GM03348 (cell line): ENCODE results near the gene PRDM5.
A peak's percentile ranks its signal among the peaks of the same experiment; 100 is the strongest.

ENCODE experiments used
- DNase-seq: peaks from one replicate; pipeline ENCODE4 v3.0.0; 2012; ENCODE audit warnings: low spot score

PRDM5 gene

GRCh38 chr4:120855307-120856001 is 67.1 kb downstream of the PRDM5 start:
- DNase-seq, result no peak

DNA sequence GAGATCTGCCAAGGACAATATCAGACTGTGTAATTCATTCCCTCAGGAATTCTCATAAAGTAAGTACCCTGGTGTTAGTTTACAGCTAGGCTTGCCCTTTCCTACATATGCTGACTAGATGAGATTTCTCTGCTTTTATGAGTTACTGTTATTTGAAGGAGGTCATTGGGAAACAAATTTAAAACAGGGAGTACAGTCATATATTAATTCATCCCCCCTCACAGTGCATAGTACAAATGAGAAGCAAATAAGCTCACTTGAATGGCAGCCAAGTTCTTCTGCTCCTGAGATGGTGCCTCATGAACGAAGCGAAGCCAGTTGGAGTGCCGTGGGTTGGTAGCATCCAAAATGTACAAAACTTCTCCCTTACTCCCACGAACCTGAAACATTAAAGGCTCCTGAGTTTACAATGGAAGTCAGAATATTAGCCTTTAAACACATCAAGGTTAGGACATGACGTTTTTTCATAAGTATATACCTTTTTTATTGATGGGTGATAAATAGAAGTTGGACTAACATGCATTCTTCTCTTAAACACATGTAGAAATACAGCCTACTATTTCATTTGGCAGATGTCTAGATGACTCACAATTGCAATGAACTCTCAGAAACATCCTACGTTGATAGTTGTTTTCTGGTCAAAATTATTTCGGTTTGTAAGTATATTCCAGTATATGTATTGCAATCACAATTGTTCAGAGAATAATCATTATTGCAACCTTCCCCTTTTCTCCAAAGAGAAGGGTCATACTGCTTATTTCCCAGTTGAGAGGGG is 69.2 kb downstream of the PRDM5 start:
- DNase-seq, result peak; percentile 39

DNA sequence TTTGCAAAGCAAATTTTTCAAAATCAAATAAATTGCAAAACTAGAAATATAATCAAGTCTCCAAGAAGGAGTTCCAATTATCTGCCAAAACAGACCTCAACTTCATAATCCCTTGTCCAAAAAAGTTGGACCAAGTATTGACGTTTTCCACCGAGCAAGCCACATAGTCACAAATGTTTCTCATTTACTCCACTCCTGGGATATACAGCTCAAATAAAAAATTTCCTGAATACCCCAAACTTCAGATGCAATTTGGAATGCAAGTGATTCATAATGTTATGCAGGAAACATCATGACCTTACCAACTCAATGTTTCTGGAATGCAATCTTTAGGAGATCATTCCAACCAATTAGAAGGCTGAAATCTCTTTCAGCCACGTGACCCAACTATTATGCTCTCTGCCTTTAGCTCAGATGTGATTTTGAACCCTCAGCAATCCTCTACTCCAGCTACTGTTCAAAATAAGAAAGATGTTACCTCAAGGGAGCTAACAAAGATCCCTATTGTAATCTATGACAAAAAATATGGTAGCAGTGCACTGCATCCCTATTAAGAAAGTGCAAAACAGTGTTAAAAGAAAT is 72.4 kb downstream of the PRDM5 start:
- peak; percentile 62 for DNase-seq

GRCh38 chr4:120847019-120847582 is 75.4 kb downstream of the PRDM5 start:
- DNase-seq, result no peak

- DNase-seq, result no peak
Measured at GRCh38 chr4:120844528-120844921, 78.0 kb downstream of the PRDM5 start.

DNA sequence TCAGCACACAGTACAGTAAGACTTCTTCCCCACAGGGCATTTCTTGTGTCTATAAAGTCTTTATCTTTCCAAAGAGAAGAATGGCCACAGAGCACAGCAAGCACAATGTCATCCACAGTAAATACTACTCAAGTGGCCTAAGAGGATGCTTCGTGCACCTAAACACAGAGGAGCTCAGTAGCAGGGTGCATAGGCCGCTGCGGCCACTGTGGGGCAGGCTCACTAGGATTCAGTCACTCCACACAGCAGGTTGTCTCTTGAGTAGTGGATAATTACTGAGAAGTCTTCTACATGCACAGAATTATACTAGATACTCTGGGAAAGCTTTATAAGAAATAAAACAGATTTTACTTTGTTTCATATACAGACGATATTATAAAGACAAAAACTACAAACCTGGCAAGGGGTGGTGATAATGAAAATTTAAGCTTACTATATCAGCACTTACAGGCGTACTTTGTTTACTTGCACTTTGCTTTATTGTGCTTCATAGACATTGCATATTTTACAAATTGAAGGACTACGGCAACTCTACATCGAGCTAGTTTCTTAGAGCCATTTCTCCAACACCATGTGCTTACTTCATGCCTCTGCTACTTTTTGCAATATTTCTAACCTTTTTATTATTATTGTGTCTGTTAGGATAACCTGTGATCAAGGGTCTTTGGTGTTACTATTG is 78.5 kb downstream of the PRDM5 start:
- DNase-seq, result no peak

DNA sequence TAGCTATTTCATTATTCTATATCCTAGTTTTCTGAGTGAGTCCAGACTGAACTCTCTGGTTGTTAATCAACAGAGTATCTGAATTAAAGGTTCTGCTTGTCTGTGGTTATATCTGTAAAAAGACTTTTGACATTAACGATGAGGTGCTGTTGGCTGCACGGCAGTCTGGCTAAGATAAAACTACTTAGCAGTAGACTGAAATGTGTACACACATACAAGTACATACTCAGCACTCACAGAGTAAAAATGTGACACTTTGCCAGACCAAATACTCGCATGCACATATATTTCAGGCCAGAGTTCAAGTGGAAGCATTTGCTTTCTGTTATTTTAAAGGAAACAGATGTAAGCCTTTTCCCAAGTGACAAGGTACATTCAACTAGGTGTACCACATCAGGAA is 80.5 kb downstream of the PRDM5 start:
- DNase-seq, result no peak

DNA sequence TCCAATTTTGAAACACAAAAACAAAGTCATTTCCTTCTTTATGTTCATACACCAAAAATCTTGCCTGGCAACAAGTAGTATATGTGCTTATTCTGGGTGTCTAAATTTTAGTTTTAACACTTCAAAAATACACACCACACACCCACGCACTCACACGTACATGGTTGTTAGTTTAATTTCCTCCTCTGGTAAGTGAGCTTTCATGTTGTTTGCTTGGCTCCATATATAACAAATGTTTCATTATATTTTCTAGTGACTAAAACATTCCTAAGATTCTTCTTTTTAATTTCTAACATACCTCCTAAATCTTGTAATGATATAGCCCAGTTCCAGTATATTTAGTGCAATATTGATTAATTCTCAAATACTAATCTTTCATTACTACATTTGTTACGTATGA is 80.9 kb downstream of the PRDM5 start:
- DNase-seq, result no peak

- DNase-seq, result no peak
Measured at GRCh38 chr4:120839974-120840751, 82.4 kb downstream of the PRDM5 start.

DNA sequence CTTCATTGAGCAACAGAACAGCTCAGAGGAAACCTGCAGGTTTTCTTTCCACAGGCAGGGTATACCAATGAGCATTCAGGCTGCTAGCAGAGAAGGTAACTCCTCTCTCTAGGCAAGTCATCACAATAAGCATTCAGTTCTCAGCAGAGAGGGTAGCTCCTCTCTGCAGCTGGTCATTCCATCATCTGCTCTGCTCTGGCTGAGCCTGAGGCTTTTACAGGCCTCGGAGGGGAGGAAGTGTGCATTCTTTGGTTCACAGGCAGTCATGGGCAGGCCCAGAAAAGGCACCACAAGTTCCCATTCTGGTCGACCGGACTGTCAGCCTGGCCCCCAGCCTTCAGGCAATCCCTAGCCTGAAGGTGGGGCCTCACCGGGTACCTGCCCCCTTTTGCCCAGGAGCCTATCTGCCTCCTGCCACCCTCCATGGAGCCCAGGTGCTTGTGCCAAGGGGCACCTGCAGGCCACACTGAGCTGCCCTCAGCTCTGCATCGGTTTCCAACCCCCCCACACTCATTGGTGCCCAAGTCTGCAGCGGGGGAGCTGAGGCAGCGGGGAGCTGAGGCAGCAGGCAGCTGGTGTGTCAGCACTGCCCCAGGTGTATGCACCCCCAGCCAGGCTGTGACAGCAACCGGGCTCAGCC is 83.1 kb downstream of the PRDM5 start:
- DNase-seq, result no peak

DNA sequence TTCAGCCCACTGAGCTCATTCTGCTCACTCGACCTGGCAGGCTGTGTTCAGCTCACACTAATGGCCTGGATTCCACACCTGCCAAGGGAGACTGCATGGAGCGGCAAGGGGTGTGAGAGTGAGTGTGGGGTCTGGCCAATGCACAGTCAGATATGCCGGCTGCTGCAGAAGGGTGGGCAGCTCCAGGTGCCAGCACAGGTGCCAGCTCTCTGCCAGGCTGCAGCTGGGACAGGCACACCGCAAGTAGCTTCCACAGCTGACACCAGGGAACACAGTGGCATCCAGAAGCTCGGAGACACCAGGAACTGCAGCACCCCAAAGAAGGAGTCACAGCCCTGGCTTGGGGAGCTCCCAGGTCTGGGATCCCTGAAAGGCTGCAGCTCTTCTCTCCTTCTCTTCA is 83.7 kb downstream of the PRDM5 start:
- DNase-seq, result no peak

DNA sequence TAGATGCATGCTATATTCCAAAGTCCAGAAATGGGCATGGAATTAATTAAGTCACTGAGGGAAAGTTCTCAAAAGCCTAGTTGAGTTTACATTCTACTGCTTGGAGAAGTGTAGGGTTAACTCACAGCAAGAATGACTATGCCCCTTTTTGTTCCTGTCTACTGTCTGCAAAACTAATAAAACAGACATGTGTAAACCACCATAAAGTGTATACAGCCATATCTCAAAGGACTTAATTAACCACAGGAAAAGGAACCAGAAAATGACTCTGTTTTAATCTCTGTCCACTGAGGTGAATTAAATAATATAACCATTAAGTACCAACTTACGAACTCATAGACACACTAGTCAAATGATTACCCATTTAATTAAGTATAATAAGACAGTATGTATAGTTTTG is 84.9 kb downstream of the PRDM5 start:
- DNase-seq, result no peak

DNA sequence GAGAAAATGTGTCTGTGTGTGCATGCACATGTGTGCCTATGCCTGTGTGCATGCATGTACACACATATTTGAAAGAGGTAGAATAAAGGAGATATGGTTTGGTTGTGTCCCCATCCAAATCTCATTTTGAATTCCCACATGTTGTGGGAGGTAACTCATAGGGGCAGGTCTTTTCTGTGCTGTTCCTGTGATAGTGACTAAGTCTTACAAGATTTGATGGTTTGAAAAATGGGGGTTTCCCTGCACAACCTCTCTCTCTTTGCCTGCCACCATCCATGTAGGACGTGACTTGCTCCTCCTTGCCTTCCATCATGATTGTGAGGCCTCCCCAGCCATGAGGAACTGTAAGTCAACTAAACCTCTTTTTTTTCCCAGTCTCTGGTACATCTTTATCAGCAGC is 87.2 kb downstream of the PRDM5 start:
- DNase-seq, result no peak

GRCh38 chr4:120830204-120830603 is 92.3 kb downstream of the PRDM5 start:
- no peak for DNase-seq

- no peak for DNase-seq
Measured at GRCh38 chr4:120829113-120829831, 93.3 kb downstream of the PRDM5 start.

DNA sequence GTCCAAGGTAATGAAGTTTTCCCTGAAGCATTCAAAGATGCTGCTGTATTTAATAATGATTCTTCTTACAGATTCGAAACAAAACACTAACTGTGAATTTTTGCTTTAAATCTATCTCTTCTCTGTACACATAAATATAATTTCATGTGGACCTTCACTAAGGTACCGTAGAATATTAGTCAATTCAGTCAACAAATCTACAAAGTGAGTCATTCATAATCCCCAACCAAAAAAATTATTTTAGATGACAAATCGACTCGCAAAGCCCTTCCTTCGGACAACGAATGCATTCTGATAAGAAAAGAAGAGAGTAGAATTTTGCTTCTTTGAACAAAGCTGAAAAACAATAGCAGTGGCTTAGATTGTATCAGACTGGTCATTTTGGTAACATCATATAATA is 95.7 kb downstream of the PRDM5 start:
- DNase-seq, result no peak

DNA sequence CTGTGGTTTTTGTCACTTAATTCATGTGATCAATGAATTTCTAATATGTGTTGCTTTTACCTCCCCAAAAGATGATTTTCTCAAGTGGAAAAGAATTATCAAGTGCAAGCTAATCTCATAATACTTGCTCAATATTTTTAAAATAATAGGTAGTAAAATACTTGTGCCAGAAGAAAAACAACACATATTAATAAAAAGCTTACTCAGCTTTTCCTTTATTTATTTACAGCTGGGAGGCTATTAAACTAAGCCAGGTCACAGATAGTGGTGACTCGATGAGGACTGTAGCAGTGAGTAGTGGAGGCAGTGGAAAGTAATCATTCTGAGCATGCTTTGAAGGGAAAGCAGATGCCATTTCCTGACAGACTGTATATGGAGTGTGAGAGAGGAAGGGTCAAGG is 96.1 kb downstream of the PRDM5 start:
- no peak for DNase-seq

GRCh38 chr4:120824946-120825345 is 97.6 kb downstream of the PRDM5 start:
- DNase-seq, result no peak

DNA sequence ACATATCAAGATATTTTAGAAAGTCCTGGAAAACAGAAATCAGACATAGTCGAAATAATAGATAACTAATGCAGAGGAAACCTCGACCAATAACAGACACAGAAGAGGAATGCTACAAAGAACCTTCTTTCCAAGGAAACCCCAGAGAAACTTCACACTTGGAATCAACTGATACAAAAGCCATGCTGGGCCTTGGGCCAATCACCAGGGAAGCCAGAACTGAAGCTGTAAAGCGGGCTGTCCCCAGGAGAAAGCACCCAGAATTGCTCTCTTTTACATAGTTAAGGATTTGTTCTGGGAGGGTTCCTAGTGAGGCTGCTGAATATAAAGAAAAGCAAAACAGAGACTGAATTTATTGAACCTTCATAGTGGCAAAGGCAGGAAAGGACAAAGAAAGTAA is 100.5 kb downstream of the PRDM5 start:
- no peak for DNase-seq

DNA sequence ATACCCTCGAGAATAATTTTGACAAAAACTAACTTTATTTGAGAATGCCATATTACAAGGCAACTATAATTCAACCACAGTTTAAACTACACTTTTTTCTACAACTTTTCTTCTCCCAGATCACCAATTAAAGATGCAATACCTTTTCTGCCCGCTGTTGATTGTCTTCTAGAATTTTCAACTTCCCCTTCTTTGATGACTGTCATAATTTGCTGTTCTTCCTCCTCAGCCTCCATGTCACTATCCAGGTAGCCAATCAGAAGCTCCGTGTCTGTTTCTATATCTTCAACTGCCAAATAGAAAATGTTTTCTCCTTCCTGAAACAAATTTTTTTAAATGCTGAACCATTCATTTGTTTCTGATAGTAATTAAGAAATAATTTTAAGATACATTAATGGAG is 101.5 kb downstream of the PRDM5 start:
- no peak for DNase-seq
